Measurements from ENCODE around the gene CACNB3. TPM values are rescaled to one million over a fixed set of nuclear protein-coding genes. Genes with fewer than 3 reads are reported as not detected.

Gene CACNB3
- 6.9 and 7.0 TPM in 2 replicates for total RNA-seq (2022)
- Bru-seq, nascent RNA, result percentile 24 among the genes with signal in this experiment
- BruChase-seq, experiment 1, labeled RNA remaining after a 6-hour chase, result percentile 37 among the genes with signal in this experiment
- BruChase-seq, experiment 2, labeled RNA remaining after a 2-hour chase, result percentile 31 among the genes with signal in this experiment
- long read RNA-seq, partial matches to known transcripts, result 6 of 7 reads
- long read RNA-seq, other reads (novel, unspliced or antisense), result 1 of 7 reads

DNA sequence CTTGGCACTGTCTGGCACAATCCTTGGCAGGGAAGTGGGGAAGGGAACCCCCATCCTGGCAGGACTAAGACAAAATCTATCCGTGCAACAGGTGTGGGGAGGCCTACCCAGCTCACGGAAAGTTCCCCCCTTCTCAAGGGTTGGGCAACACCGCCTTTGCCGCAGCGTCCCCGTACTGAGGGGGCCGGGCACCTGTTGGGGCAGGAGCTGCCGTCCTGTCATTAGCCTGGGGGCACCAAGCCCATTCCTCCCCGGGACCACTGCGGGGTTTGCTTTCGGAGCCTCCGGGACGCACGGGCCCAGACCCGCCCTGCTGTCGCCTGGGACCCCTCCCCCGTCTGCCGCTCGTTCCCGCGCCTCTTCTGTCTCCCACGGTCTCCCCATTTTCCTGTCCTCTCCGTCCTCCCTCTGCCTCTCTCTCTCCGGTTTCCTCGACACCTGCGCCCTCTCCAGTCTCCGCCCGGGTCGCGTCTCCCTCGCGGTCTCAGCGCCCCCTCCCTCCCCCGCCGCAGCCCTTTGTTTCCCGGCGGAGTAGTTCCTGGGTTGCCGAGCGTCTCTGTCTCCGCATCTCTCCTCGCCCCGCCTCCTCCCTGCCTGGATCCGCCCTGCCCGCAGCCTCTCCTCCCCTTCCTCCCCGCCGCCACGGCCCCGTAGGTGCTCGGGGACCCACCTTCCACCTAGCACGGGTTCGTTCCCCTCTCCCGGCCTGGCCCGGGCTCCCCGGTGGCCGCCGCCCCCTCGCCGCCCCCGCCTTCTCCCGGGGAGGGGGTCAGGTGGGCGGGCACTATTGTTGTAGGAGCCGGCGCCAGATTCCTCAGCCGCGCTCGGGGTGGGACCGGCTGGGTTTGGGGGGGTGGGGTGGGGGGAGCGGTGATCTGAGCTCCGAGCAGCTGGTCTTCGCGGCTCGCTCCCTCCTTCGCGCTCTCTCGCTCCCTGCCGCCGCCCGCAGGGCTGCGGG is at the start of gene CACNB3:
Gene CACNB3 (plus strand): TSS at position 624 of the 958 bp plus-strand sequence. CDS start 434 bp downstream, outside the sequence.
- no peaks in the 10 kb centered on the region for H3K9me3 Mint-ChIP-seq (ENCODE audit: unreplicated experiment)
- BruUV-seq (replicated peaks), result no TSS peak
- H3K36me3 Mint-ChIP-seq (ENCODE audit: insufficient read depth, unreplicated experiment), result no peaks in the 10 kb centered on the region
- peak; percentile 45 for DNase-seq (ENCODE audit: unreplicated experiment)
- TF ChIP-seq, protein P1, sequence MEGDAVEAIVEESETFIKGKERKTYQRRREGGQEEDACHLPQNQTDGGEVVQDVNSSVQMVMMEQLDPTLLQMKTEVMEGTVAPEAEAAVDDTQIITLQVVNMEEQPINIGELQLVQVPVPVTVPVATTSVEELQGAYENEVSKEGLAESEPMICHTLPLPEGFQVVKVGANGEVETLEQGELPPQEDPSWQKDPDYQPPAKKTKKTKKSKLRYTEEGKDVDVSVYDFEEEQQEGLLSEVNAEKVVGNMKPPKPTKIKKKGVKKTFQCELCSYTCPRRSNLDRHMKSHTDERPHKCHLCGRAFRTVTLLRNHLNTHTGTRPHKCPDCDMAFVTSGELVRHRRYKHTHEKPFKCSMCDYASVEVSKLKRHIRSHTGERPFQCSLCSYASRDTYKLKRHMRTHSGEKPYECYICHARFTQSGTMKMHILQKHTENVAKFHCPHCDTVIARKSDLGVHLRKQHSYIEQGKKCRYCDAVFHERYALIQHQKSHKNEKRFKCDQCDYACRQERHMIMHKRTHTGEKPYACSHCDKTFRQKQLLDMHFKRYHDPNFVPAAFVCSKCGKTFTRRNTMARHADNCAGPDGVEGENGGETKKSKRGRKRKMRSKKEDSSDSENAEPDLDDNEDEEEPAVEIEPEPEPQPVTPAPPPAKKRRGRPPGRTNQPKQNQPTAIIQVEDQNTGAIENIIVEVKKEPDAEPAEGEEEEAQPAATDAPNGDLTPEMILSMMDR (IDR thresholded peaks at IDR 0.05; ENCODE audit: unreplicated experiment), result no peak
- POLR2A ChIA-PET, result interaction anchor here (0.6 to 5.4 kb wide), 3 partner anchors 10 to 806 kb away, joined by 3 to 45 read pairs (median 32); partner anchors contain the start of gene DDX23
- peak within 1 kb of the TSS; percentile 42 for H3K27ac Mint-ChIP-seq (ENCODE audit: low read depth, unreplicated experiment)
- H3K4me1 Mint-ChIP-seq (ENCODE audit: insufficient read depth, unreplicated experiment), result peaks cover 19% of the 10 kb centered on the region
- no peaks in the 10 kb centered on the region for H3K27me3 Mint-ChIP-seq (ENCODE audit: insufficient read depth, unreplicated experiment)
- intact Hi-C loops (cut with micrococcal nuclease), result no loop called here
- H3K4me3 Mint-ChIP-seq (ENCODE audit: unreplicated experiment), result peak within 1 kb of the TSS; percentile 93
- CTCF ChIA-PET, result interaction anchor here (1.2 kb wide), 1 partner anchor 35 kb away, joined by 5 read pairs; no protein-coding TSS in a partner anchor

DNA sequence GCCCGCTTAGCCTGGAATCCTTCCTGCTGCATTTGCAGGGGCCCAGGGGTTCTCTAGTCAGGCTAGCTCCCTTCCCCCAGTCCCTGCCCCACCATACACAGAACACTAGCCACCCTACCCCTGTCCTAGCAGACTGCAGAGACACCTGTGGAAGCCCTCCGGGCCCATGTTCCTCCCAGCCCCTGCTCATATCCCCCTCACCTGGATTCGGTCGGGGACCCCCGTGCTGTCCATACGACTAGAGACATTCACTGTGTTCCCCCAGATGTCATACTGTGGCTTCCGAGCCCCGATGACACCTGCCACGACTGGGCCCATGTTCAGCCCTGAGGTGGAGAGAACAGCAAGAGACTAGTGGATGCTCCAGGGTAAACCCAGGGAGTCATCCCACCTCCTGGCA is 49.6 kb upstream of the CACNB3 start:
- Mint-ChIP-seq H3K27ac (ENCODE audit: low read depth, unreplicated experiment) (no peak overlapping the region), H3K36me3 (ENCODE audit: insufficient read depth, unreplicated experiment) (peaks cover 49% of the 10 kb centered on the region), H3K9me3 (ENCODE audit: unreplicated experiment) (no peaks in the 10 kb centered on the region), H3K4me3 (ENCODE audit: unreplicated experiment) (no peak overlapping the region), H3K4me1 (ENCODE audit: insufficient read depth, unreplicated experiment) (no peaks in the 10 kb centered on the region), H3K27me3 (ENCODE audit: insufficient read depth, unreplicated experiment) (no peaks in the 10 kb centered on the region)
- POLR2A ChIA-PET, result no interaction called here
- no TSS peak for BruUV-seq (replicated peaks)
- intact Hi-C loops (cut with micrococcal nuclease), result no loop called here
- CTCF ChIA-PET, result interaction anchor here (0.6 to 5.3 kb wide), 4 partner anchors 16 to 1343 kb away, joined by 3 to 30 read pairs (median 5); partner anchors contain the start of gene COX14
- no peak for DNase-seq (ENCODE audit: unreplicated experiment)
- TF ChIP-seq, protein P1 (IDR thresholded peaks at IDR 0.05; ENCODE audit: unreplicated experiment), result no peak

DNA sequence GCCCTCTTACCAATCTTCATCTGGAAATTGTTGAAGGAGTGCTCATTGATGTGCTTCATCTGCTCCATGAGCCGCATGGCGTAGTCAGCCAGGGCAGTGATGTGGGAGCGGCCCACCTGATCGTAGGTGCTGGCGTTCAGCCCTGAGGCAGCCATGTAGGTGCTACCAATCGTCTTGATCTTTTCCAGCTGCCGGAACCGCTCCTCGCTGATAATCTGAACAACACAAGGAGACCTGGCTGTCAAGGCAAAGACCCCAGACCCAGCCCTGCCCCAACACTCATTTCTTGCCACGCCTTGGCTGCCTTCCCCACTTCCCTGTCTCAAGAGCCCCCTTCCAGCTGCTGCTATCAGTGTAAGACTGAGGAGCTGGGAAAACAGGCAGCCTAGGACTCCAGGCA is 47.5 kb upstream of the CACNB3 start:
- TF ChIP-seq, protein P1 (IDR thresholded peaks at IDR 0.05; ENCODE audit: unreplicated experiment), result no peak
- no peak overlapping the region for H3K27ac Mint-ChIP-seq (ENCODE audit: low read depth, unreplicated experiment)
- H3K4me1 Mint-ChIP-seq (ENCODE audit: insufficient read depth, unreplicated experiment), result no peaks in the 10 kb centered on the region
- ChIA-PET POLR2A (no interaction called here), CTCF (interaction anchor here (1.5 kb wide), 1 partner anchor 24 kb away, joined by 4 read pairs; no protein-coding TSS in a partner anchor)
- BruUV-seq (replicated peaks), result no TSS peak
- intact Hi-C loops (cut with micrococcal nuclease), result no loop called here
- H3K4me3 Mint-ChIP-seq (ENCODE audit: unreplicated experiment), result no peak overlapping the region
- H3K27me3 Mint-ChIP-seq (ENCODE audit: insufficient read depth, unreplicated experiment), result no peaks in the 10 kb centered on the region
- no peaks in the 10 kb centered on the region for H3K9me3 Mint-ChIP-seq (ENCODE audit: unreplicated experiment)
- H3K36me3 Mint-ChIP-seq (ENCODE audit: insufficient read depth, unreplicated experiment), result peaks cover 47% of the 10 kb centered on the region
- DNase-seq (ENCODE audit: unreplicated experiment), result no peak

DNA sequence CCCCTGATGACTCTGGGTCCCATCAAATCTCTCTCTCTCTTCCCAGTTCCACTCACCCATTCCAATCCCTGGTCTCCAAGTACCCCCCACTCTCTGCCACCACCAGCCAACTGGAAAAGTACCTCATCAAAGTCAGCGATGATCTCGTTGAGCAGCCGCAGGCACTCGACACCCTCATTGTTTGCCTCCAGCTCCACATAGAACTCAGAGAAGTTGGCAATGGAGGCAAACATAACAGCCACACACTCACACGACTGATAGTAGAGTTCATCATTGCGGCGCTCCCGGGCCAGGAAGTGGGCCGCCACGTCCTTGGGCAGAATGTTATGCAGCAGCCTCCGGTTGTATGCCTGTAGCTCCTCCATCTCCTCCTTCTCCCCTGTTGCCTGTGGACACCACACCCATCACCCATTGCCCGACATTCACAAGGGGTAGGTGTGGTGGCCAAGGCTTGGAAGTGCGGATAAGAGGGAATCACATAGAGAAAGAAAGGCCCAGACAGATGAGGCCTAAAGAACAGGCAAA is 46.6 kb upstream of the CACNB3 start:
- no peaks in the 10 kb centered on the region for H3K27me3 Mint-ChIP-seq (ENCODE audit: insufficient read depth, unreplicated experiment)
- no peak overlapping the region for H3K4me3 Mint-ChIP-seq (ENCODE audit: unreplicated experiment)
- BruUV-seq (replicated peaks), result no TSS peak
- intact Hi-C loops (cut with micrococcal nuclease), result no loop called here
- H3K4me1 Mint-ChIP-seq (ENCODE audit: insufficient read depth, unreplicated experiment), result no peaks in the 10 kb centered on the region
- peaks cover 48% of the 10 kb centered on the region for H3K36me3 Mint-ChIP-seq (ENCODE audit: insufficient read depth, unreplicated experiment)
- H3K9me3 Mint-ChIP-seq (ENCODE audit: unreplicated experiment), result no peaks in the 10 kb centered on the region
- TF ChIP-seq, protein P1 (IDR thresholded peaks at IDR 0.05; ENCODE audit: unreplicated experiment), result no peak
- no peak overlapping the region for H3K27ac Mint-ChIP-seq (ENCODE audit: low read depth, unreplicated experiment)
- ChIA-PET POLR2A (no interaction called here), CTCF (interaction anchor here (1.3 kb wide), 1 partner anchor 18 kb away, joined by 4 read pairs; no protein-coding TSS in a partner anchor)
- no peak for DNase-seq (ENCODE audit: unreplicated experiment)

All from MCF 10A (cell line).